OCI-M1 (cell line): Measurements from ENCODE around the gene KCNS1.
"Not testable (repeated sequence)": the region's sequence is repeated elsewhere in the genome, so short reads cannot be mapped to it uniquely, and the experiment has no call there.

Experiments
- DNase-seq: peaks from one replicate; lab custom pipeline; 2025; lab: John Stamatoyannopoulos, UW

KCNS1 gene, protein sequence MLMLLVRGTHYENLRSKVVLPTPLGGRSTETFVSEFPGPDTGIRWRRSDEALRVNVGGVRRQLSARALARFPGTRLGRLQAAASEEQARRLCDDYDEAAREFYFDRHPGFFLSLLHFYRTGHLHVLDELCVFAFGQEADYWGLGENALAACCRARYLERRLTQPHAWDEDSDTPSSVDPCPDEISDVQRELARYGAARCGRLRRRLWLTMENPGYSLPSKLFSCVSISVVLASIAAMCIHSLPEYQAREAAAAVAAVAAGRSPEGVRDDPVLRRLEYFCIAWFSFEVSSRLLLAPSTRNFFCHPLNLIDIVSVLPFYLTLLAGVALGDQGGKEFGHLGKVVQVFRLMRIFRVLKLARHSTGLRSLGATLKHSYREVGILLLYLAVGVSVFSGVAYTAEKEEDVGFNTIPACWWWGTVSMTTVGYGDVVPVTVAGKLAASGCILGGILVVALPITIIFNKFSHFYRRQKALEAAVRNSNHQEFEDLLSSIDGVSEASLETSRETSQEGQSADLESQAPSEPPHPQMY

DNA sequence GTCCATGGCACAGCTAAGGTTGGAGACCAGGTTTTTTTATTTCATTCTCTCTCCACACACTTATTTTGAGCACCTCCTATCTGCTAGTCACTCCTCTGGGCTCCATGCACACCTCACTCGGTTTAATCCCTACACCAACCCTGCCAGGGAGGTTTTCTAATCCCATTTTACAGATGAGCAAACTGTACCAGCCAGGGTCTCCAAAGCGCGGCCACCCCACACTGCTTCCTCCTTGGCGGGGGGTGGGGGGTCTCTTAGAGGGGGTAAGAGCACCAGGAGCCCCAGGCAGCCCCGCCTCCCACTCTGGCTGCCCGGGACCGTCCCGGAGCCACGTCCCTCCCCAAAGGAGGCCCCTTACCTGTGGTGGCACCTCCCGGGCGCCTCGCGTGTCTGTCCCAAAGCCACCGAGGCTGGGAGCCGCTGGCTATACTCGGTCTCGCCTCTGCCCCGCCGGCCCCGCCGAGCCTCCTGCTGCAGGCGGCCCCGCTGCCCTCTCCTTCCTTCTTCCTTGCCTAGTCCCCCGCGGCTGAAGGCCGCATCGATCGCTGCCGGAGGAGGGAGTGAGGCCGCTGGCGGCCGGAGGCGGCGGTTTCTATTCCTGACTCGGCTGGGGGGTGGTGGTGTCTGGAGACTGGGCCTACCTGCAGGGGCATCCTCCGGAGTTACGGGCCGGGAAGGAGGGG is at the start of gene KCNS1:
TSS of gene KCNS1 (minus strand) at position 565 of the 683 bp plus-strand sequence. CDS start 1,891 bp downstream, outside the sequence.
- DNase-seq, result no peak

DNA sequence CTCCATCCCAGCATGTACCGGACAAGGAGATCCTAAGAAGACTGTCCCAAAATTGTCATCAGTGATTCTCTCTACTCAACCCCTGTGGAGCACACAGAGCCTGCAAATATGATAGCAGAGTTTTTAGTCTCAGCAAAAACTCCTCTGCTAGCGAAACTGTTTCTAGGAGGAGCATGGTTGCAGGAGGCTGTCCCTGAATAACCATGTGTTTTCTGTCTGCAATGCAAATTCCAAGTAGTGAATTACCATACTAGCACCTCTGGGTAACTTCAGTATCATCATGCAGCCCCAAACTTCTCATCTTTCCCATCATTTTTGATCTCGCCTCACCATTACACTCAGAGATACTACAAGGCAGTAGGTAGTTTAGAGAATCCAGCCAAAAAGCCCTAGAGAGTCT is 48.1 kb upstream of the KCNS1 start:
- no peak for DNase-seq

GRCh38 chr20:45140836-45141235 is 39.9 kb upstream of the KCNS1 start:
- DNase-seq, result no peak

DNA sequence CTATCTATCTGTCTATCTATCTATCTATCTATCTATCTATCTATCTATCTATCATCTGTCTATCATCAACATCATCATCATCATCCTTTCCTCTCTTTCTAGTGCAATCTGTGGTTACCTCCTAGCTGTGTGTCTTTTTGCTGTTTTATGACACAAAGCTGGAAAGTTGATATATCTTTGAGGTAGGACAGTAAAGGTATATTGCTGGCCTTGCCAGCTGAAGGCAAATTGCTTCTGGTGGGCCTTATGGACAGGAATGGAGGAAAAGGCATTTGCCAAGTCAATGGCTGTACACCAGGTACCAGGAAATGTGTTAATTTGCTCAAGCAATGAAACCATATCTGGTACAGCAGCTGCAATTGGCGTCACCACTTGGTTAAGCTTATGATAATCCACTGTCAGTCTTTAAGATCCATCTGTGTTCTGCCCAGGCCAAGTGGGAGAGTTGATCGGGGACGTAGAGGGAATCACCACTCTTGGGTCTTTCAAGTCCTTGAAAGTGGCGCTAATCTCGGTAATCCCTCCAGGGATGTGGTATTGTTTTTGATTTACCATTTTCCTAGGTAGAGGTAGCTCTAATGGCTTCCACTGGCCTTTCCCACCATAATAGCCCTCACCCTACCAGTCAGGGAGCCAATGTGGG is 38.9 kb upstream of the KCNS1 start:
- not testable (repeated sequence) for DNase-seq

DNA sequence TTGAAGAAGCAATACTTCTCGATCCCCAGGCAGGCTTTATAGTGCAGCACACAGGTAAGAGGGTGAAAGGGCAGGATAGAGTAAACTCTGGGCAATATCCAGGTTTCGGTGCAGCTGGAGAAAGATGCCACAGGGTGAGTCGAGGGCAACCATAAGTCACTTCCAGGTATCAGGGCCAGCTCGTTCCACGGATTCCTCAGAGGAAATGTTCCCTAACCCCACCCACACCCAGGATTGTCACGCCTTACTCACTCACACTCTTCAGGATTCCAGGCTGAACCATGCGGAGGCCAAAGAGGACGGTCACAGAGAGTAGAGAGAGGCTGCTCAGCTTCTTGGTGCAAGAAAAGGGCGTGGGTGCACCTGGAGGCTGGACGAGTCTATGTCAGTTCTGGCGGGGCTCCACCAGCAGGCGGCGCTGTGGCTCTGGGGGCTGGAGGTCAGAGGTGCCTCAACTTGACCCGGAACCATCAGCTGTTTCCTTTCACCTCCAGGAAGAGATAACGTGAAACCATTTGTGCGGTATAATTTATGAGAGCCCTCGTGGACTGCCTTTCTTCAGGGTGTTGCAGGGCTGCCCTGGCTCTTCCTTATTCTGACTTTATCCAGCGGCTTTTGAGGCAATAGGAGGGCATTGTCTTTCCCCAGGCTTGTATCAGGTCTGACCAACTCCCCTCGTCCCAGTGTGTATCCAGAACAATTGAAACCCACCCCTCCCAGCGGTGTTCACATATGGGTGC is 37.8 kb upstream of the KCNS1 start:
- DNase-seq, result peak; percentile 83

GRCh38 chr20:45136911-45137310 is 36.0 kb upstream of the KCNS1 start:
- DNase-seq, result no peak

- DNase-seq, result no peak
Measured at GRCh38 chr20:45128099-45128498, 27.2 kb upstream of the KCNS1 start.

GRCh38 chr20:45124365-45124764 is 23.4 kb upstream of the KCNS1 start, which contains the start of gene WFDC12:
Gene WFDC12, minus strand, starts transcription at chr20:45124465. Its CDS starts 18 bp downstream, at chr20:45124447.
- no peak for DNase-seq

DNA sequence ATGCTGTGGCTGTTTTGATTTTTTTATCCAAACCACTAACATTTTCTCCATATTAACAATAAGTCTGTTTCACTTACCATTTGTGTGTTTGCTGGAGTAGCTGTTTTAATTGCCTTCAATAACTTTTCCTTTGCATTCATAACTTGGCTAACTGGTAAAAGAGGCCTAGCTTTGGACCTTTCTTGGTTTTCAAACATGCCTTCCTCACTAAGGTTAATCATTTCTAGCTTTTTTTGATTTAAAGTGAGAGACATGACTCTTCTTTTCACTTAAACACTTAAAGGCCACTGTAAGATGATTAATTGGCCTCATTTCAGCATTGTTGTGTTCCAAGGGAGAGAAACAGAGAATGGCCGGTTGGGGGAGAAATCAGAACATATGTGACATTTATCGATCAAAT is 20.5 kb upstream of the KCNS1 start:
- no peak for DNase-seq

DNA sequence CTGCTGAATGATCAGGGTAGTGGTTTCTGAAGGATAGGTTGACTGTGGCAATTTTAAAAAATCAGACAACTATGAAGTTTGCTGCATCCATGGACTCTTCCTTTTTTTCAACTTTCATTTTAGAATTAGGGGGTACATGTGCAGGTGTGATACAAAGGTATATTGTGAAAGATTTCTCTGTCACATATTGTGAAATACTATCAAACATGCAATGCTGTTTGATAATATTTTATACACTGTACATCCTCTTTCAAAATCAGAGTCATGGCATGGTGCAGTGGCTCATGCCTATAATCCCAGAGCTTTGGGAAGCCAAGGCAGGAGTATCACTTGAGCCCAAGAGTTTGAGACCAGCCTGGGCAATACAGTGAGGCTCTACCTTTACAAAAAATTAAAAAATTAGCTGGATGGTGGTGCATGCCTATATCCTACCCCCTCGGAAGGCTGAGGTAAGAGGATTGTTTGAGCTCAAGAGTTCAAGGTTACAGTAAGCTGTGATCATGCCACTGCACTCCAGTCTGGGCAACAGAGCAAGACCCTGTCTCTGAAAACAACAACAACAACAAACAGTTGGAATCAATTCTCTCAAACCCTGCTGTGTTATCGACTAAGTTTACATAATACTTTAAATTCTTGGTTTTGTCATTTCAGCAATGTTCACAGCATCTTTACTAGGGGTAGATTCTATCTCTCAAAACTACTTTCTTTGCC is 18.8 kb upstream of the KCNS1 start:
- no peak for DNase-seq

DNA sequence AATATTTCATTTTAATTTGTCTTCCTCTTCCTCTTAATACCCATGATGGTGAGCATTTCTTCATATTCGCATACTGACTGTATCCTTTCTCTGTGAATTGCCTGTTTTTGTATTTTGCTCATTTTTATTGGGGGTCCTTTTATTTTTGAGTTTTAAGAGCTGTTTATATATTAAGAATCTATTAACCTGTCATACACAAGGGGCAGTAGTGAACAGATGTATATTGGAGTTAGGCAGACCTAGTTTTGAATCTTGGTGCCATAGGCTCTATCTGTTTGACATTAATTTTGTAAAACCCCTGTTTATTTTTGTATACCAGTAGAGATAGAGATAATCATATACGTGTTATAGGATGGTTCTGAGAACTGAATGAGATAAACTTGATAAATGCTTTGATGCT is 17.1 kb upstream of the KCNS1 start:
- no peak for DNase-seq

- DNase-seq, result no peak
Measured at GRCh38 chr20:45117581-45117980, 16.7 kb upstream of the KCNS1 start.

GRCh38 chr20:45115829-45116228 is 14.9 kb upstream of the KCNS1 start:
- no peak for DNase-seq

- no peak for DNase-seq
Measured at GRCh38 chr20:45115386-45115774, 14.5 kb upstream of the KCNS1 start.

DNA sequence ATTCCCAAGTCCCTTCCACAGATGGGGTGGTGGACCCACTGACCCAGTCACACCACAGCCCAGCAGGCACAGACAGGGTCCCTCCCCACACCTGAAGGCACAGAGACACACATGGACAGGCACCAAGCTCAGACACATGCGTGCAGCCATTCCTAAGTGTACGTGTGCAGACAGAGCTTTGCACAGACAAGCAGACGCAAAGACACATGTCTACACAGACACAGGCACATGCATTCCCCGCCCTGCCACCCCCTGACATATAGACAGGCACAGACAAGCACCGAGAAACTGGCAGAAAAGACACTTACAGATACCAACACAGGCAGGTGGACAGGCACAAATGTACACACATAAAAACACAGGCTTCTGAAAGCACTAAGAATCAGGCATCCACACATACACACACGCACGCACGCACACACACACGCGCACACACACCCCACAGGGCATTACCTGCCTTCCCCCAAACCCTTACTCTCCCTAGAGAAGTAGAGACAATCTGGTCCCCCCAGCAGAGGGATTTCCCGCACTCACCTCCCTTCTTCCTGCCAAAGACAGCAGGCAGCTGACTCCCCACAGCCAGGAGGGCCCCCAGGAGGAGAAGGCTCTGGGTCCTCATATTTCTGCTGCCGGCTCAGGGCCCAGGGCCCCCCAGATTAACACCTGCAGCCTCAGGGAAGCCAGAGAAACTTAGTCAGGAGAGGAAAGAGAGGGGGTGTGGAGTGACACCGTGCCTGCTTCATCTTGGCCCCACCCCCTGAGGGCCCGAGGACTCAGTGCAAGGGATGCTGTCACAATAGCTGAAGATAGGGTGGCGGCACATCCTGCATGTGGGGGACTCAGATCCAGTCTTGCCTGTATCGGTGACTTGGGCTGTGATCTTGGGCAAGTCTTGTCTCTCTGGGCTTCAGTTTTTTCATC is 13.8 kb upstream of the KCNS1 start, which contains the start of gene WFDC5:
TSS of gene WFDC5 (minus strand) at position 710 of the 921 bp plus-strand sequence. CDS start at position 619, 91 bp downstream.
- DNase-seq, result no peak

- no peak for DNase-seq
Measured at GRCh38 chr20:45113865-45114264, 12.9 kb upstream of the KCNS1 start.

DNA sequence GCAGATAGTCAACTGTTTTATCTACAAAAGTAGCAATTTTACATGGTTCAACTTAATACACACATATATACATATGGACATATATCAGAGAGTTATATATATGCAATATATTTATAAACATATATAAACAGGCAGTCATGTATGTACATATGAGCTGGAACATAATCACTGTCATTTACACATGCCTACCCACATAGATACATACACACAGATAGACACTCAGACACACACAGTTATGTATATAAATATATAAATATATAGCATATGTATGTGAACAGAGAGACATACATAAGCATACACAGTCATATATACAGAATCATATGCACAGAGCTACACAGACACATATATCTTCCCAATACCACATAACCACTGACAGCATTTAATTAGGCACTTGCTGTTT is 11.8 kb upstream of the KCNS1 start:
- no peak for DNase-seq

GRCh38 chr20:45111799-45112471 is 11.0 kb upstream of the KCNS1 start:
- peak; percentile 20 for DNase-seq

DNA sequence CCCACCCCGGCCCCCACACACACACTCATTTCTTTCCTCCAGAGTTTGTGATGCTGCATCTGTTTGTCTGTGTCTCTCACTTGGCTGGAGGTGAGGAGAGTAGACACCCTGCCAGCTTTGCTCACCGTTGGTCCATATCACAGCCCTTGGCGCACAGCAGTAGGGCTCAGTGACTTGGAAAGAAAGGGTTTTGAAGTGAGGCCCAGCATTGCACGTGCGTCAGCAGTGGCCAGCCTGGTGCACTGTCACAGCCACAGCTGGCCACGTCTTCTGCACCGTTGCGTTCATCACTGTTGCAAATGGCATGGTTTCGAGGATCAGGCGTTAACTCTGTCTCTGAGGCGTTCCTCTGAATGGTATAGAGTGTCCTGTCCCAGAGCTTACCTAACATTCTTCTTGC is 10.4 kb upstream of the KCNS1 start:
- no peak for DNase-seq
